ENCODE results near the gene BEND6.

DNA sequence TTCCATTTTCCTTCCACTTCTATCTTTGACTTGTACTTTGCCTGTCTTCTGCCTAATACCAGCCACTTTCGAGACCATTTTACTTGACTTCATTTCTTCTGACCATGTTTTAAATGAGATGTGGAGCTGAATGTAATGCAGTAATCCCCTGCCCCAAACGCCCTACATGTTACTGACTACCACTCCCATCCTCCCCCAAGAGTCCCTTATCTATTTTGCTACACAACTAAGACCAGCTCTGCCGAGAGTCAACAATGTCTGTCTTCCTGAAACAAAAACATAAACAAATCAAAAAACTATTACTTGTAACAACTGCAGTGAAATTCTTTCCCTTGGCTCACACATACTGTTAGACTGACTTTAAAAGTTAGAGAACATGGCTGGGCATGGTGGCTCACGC, 64.5 kb downstream of the BEND6 start:
- TF ChIP-seq POLR2A (IDR thresholded peaks at IDR 0.05) (no peak), CTCF (IDR thresholded peaks at IDR 0.05) (no peak)

Data from testis (tissue), 2 donors.